Dendritic cell treated with granulocyte-macrophage colony-stimulating factor and Interleukin-4, amounts not matched to agents 40 ng/mL and 50 ng/mL, for 4 days (primary cell): ENCODE data around the gene ODAM.

ENCODE experiments used
- H3K27ac Mint-ChIP-seq: one replicate; pipeline ENCODE4 v1.8.0; 2022; ENCODE audit warnings: mild to moderate bottlenecking, mixed read lengths
- H3K27me3 Mint-ChIP-seq: one replicate; pipeline ENCODE4 v1.8.0; 2022; ENCODE audit warnings: mild to moderate bottlenecking, mixed read lengths
- H3K36me3 Mint-ChIP-seq: one replicate; pipeline ENCODE4 v1.8.0; 2022; ENCODE audit warnings: low read depth, mixed read lengths
- H3K4me1 Mint-ChIP-seq: one replicate; pipeline ENCODE4 v1.8.0; 2022; ENCODE audit warnings: low read depth, mixed read lengths
- H3K4me3 Mint-ChIP-seq: one replicate; pipeline ENCODE4 v1.8.0; 2022; ENCODE audit warnings: mild to moderate bottlenecking, moderate library complexity, mixed read lengths
- H3K9me3 Mint-ChIP-seq: one replicate; pipeline ENCODE4 v1.8.0; 2022; ENCODE audit warnings: mixed read lengths
- intact Hi-C: fragments of 100-400 bp; cut with micrococcal nuclease; formaldehyde crosslinking; loops from one replicate; pipeline ENCODE4 v1.15.0; 2022

ODAM gene, protein sequence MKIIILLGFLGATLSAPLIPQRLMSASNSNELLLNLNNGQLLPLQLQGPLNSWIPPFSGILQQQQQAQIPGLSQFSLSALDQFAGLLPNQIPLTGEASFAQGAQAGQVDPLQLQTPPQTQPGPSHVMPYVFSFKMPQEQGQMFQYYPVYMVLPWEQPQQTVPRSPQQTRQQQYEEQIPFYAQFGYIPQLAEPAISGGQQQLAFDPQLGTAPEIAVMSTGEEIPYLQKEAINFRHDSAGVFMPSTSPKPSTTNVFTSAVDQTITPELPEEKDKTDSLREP

DNA sequence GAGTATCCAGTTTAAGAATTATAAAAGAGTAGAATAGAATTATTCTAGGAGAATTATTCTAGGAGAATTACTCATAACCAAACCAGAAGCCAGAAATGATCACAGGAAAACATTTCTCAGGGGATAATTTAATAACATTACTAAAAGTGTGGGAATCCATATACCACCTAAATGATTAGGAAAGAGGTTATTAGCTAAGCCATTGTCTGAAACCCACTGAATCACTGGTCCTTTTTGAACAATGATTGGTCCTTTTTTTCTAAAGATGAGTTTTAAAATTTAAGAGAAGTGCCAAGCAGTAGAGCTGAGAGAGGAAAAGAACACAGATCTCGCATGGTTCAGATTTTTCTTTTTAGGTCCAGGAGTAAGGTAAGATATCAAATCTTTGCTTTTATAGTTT, at the start of gene ODAM:
TSS of gene ODAM (plus strand) at position 301 of the 400 bp plus-strand sequence. CDS start 819 bp downstream, outside the sequence.
- H3K4me3 Mint-ChIP-seq = no peak within 1 kb of the TSS
- H3K27ac Mint-ChIP-seq = no peak within 1 kb of the TSS
- intact Hi-C loops = no loop called here
- H3K27me3 Mint-ChIP-seq = no peaks in the 10 kb centered on the region
- H3K36me3 Mint-ChIP-seq = no peaks in the 10 kb centered on the region
- H3K9me3 Mint-ChIP-seq = no peaks in the 10 kb centered on the region
- H3K4me1 Mint-ChIP-seq = no peaks in the 10 kb centered on the region

DNA sequence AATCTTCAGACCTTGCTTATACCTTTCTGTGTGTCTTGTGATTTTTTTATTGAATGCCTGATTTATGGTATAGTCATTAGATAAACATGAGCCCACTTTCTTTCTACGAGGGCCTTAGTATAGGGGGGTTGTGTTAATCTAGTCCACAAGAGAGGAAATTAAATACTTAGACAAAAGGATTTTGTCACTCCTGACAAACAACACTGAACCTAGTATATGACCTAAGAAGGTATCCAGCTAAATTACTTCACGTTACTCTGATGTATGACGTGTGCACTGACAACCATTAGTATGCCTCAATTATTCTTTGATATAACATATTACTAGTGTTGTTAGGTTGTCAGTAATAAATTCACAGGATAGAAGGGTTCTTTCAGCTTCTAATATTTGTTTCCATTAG, 44.3 kb upstream of the ODAM start:
- intact Hi-C loops = no loop called here
- no peaks in the 10 kb centered on the region for H3K9me3 Mint-ChIP-seq
- H3K4me1 Mint-ChIP-seq = no peaks in the 10 kb centered on the region
- H3K36me3 Mint-ChIP-seq = no peaks in the 10 kb centered on the region
- H3K4me3 Mint-ChIP-seq = no peak overlapping the region
- no peak overlapping the region for H3K27ac Mint-ChIP-seq
- no peaks in the 10 kb centered on the region for H3K27me3 Mint-ChIP-seq

DNA sequence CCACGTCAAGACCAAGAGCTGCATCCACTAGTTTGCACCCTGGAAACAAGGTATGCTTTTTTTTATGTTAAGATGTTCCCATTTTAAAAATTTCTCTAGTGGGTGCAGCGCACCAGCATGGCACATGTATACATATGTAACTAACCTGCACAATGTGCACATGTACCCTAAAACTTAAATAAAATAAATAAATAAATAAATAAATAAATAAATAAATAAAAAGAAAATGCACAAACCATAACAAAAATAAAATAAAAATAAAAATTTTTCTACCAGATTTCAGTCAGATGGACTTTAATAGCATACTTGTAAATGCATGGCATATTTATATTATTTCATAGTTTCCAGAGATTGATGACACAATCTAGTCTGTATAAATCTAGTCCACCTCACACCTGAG, 43.4 kb upstream of the ODAM start:
- Mint-ChIP-seq H3K9me3 (no peaks in the 10 kb centered on the region), H3K27me3 (no peaks in the 10 kb centered on the region), H3K36me3 (no peaks in the 10 kb centered on the region), H3K4me3 (no peak overlapping the region), H3K27ac (no peak overlapping the region), H3K4me1 (no peaks in the 10 kb centered on the region)
- intact Hi-C loops = no loop called here

DNA sequence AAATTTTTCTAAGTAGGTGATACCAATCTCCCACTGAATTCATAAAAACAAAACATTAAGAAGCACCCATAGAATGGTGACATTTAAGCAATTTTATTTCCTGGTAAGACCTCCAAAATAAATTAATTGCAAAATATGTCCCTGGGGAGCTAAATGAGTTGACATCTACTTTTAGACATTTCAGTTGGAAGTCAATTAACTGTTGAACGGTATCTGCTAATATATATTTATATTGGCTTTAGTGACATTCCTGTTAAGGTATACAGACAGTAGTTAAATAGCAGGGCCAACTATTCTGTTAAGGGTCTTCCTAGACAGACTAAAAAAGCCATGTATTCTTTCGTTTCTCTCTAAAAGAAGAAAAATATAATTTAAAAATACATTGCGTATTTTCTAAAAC, 41.6 kb upstream of the ODAM start, which contains the start of gene PRR27:
TSS of gene PRR27 (plus strand) at position 301 of the 400 bp plus-strand sequence. CDS start 139 bp downstream, outside the sequence.
- Mint-ChIP-seq H3K27ac (no peak within 1 kb of the TSS), H3K36me3 (no peaks in the 10 kb centered on the region)
- intact Hi-C loops = no loop called here

DNA sequence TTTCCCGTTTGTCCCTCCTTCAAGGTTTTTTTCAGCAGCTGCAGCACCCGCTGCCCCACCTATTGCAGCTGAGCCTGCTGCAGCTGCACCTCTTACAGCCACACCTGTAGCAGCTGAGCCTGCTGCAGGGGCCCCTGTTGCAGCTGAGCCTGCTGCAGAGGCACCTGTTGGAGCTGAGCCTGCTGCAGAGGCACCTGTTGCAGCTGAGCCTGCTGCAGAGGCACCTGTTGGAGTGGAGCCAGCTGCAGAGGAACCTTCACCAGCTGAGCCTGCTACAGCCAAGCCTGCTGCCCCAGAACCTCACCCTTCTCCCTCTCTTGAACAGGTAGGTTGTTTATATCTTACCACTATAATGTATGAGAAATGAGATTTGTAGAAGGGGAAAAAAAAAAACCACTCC, 36.9 kb upstream of the ODAM start:
- intact Hi-C loops = no loop called here
- H3K9me3 Mint-ChIP-seq = no peaks in the 10 kb centered on the region

More for the DNA sequence above, 41.6 kb upstream of the ODAM start, which contains the start of gene PRR27:
- H3K27me3 Mint-ChIP-seq = no peaks in the 10 kb centered on the region
- no peaks in the 10 kb centered on the region for H3K9me3 Mint-ChIP-seq
- H3K4me1 Mint-ChIP-seq = no peaks in the 10 kb centered on the region
- no peak within 1 kb of the TSS for H3K4me3 Mint-ChIP-seq

DNA sequence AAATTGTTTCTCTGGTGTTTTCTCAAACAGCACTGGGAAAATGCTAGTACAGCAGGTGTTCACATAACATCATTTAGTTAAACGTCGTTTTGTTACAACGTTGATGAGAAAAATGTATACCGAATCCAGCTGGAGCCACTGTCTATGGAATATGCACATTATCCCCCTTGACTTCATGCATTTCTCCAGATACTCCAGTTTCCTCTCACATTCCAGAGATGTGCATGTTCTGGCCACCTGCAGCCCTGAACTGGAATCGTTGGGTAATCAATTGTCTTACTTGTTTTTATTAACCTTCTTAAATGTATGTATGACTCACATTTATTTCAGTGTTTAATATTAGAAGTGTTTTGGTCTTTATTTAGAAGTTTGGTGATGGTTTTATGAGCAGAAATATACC, 18.4 kb upstream of the ODAM start:
- Mint-ChIP-seq H3K36me3 (no peaks in the 10 kb centered on the region), H3K9me3 (no peaks in the 10 kb centered on the region), H3K27me3 (no peaks in the 10 kb centered on the region), H3K27ac (no peak overlapping the region), H3K4me1 (no peaks in the 10 kb centered on the region), H3K4me3 (no peak overlapping the region)
- intact Hi-C loops = no loop called here

More for the DNA sequence above, 36.9 kb upstream of the ODAM start:
- Mint-ChIP-seq H3K27me3 (no peaks in the 10 kb centered on the region), H3K36me3 (no peaks in the 10 kb centered on the region), H3K27ac (no peak overlapping the region), H3K4me1 (no peaks in the 10 kb centered on the region), H3K4me3 (no peak overlapping the region)

DNA sequence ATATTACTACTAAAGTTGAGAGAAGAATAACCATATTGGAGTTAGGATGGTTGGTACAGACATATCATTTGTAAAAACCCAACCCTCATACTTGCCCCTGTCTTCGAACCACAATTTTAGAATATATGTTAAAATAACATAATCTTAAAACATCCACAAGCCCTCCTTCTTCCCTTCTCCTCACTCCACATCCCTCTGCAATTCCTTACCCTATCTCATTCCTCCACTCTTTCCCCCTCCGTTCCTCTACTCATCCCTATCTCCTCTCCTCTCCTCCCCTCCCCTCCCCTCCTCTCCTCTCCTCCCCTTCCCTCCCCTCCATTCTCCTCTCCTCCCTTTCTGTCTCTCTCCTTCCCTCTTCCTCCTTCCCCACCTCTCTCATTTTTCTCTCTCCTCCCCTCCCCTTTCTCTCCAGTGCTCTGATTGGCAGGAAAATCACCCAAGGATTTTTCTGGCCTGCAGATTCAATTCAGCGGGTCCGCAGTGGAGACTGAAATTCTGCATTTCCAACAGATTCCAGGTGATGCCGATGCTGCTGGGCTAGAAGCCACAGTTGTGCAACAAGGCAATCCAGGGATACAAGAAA, 17.4 kb upstream of the ODAM start:
- H3K36me3 Mint-ChIP-seq = no peaks in the 10 kb centered on the region
- H3K9me3 Mint-ChIP-seq = no peaks in the 10 kb centered on the region
- no peak overlapping the region for H3K4me3 Mint-ChIP-seq
- H3K27ac Mint-ChIP-seq = no peak overlapping the region
- intact Hi-C loops = no loop called here
- H3K27me3 Mint-ChIP-seq = no peaks in the 10 kb centered on the region
- H3K4me1 Mint-ChIP-seq = no peaks in the 10 kb centered on the region

DNA sequence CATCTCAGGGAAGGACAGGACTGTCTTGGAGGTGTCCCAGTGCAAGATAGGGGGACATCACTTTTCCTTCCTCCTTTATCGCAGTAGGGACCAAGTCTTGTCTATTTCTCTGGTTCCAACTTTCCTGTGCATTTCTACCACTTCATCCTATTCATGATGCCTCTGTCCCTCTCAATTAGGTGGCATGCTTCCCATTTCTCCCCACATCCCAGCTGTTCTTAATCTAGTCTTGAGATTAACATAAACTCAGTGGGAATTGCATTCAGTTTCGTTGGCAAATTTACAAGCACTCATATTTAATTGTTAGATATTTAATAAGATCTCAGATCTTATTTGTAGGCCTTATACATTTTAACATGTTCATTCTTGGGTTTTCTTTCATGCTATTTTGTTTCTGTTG, 15.7 kb upstream of the ODAM start:
- Mint-ChIP-seq H3K36me3 (no peaks in the 10 kb centered on the region), H3K27me3 (no peaks in the 10 kb centered on the region), H3K4me3 (no peak overlapping the region), H3K4me1 (no peaks in the 10 kb centered on the region), H3K9me3 (no peaks in the 10 kb centered on the region), H3K27ac (no peak overlapping the region)
- intact Hi-C loops = loop anchor here (5.0 kb wide), 1 partner anchor 298 kb away; no protein-coding TSS in a partner anchor

DNA sequence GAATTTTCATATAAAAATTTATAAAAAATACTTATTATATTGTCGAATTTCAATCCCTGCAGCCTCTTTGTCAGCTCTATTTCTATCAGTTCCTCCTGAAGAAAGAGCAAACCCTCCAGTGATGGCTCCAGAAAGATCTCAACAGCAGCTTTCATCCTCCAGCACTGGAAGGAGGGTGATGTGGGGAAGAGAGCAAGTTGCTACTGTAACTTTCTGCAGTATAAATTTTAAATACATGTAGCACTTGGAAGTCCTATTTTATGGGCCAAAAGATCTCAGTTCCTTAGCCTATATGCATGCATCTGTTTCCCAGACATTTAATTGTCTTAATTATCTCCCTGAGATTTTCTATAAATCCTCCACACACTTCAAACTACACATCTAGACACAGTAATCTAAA, 13.7 kb upstream of the ODAM start:
- intact Hi-C loops = loop anchor here (5.0 kb wide), 1 partner anchor 300 kb away; no protein-coding TSS in a partner anchor
- H3K27ac Mint-ChIP-seq = no peak overlapping the region
- H3K4me1 Mint-ChIP-seq = no peaks in the 10 kb centered on the region
- H3K27me3 Mint-ChIP-seq = no peaks in the 10 kb centered on the region
- no peaks in the 10 kb centered on the region for H3K9me3 Mint-ChIP-seq
- no peaks in the 10 kb centered on the region for H3K36me3 Mint-ChIP-seq
- H3K4me3 Mint-ChIP-seq = no peak overlapping the region

DNA sequence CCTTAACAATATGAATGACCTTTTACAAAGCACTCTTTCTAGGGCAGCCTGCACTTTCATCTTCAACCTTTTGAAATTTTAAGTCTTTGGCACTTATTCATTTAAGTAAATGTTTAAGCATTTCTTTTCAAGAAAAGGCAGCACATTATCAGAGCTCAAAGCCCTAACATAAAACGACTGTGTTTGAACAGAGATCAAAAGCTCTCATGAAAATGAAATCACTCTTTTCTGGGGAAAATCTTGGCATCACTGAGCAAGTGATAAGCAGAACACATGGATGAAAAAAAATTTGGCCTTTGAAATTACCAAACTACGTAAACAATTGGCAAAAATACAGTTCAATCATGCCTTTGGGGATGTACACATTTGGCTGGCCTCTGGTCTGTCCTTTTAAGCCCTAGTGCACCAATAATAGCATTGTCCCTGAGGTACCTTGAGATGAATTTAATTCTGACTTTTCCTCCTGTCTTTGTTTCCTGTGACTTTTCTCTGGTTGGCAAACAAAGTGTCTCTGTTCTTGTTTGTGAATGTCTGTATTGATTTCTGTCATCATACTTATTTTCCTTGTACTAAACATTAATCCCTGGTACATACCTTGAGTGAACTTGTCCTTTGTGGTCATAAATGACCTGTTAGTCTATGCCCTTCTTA, 12.9 kb upstream of the ODAM start:
- H3K9me3 Mint-ChIP-seq = no peaks in the 10 kb centered on the region
- intact Hi-C loops = loop anchor here (1.0 to 5.0 kb wide), 2 partner anchors 300 to 493 kb away; no protein-coding TSS in a partner anchor
- H3K36me3 Mint-ChIP-seq = no peaks in the 10 kb centered on the region
- H3K4me1 Mint-ChIP-seq = no peaks in the 10 kb centered on the region
- H3K27ac Mint-ChIP-seq = no peak overlapping the region
- H3K27me3 Mint-ChIP-seq = no peaks in the 10 kb centered on the region
- no peak overlapping the region for H3K4me3 Mint-ChIP-seq

DNA sequence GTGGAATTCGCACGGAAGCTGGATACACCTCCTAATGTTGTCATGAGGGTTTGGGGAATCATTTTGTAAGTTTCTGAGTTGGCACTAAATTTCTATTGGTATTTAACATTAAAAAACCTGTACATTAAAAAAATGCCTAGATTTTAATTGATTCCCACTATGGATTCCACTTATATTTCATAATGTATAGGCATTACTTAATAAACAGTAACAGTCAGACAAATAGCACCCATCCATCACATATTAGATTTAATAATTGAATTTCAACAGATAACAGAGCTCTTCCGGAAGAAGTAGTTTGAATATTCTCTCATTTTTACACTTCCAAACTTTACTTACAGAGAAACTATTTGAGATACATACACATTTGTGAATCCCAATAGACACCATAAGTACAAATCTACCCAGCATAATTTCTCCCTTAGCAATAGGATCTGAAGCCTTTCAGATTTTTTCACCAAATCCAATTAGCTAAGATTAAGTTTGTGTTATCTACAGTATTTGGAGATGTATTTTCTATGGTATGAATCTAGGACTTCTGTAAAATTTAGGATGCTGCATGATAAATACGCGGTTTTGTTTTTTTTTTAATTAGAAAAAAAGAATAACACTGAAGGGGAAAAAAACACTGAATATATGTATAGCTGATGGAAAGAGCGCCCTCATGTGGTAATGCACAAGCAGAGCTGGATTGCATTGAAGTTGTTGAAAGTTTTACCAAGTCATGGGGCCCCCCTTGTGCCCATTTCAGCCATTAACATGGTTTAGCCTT, 12.2 kb upstream of the ODAM start:
- no peak overlapping the region for H3K4me3 Mint-ChIP-seq
- H3K27me3 Mint-ChIP-seq = no peaks in the 10 kb centered on the region
- H3K9me3 Mint-ChIP-seq = no peaks in the 10 kb centered on the region
- no peaks in the 10 kb centered on the region for H3K4me1 Mint-ChIP-seq
- no peaks in the 10 kb centered on the region for H3K36me3 Mint-ChIP-seq
- intact Hi-C loops = loop anchor here (1.0 to 5.0 kb wide), 2 partner anchors 301 to 494 kb away; no protein-coding TSS in a partner anchor
- no peak overlapping the region for H3K27ac Mint-ChIP-seq

DNA sequence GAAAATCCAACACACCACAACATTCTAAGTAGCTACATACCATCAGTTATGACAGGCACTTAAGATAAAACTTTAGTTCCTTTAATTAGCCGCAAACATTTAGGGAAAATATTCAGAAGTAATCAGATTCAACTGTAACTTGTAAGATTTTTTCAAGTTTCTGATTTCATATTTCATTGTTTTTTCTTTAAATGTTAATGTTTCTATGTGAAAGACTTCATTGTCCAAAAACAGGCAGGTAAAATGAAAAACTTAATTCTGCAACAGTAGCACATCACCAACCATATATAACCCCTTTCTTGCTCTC, 11.6 kb upstream of the ODAM start:
- H3K9me3 Mint-ChIP-seq = no peaks in the 10 kb centered on the region
- no peaks in the 10 kb centered on the region for H3K36me3 Mint-ChIP-seq
- H3K4me3 Mint-ChIP-seq = no peak overlapping the region
- intact Hi-C loops = loop anchor here (1.0 to 5.0 kb wide), 2 partner anchors 302 to 495 kb away; no protein-coding TSS in a partner anchor
- no peaks in the 10 kb centered on the region for H3K27me3 Mint-ChIP-seq
- H3K27ac Mint-ChIP-seq = no peak overlapping the region
- no peaks in the 10 kb centered on the region for H3K4me1 Mint-ChIP-seq

DNA sequence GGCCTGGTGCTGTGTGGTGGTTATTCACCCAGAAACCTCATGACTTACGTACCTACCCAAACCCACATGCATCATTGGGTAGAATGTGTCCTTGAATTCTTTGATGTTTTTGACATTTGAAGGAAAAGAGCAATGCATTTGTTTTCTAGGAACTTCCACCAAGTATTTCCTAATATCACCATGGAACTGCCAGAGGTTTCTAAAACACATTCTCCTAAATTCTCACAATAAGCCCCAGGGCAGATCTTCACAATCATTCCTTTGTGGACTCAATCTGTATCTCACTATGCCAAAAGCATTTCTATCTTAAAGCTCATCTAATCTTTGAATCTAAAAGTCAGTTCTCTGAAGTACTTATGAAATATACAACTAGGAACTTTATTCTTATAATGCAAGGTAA, 8.3 kb upstream of the ODAM start:
- intact Hi-C loops = no loop called here
- no peaks in the 10 kb centered on the region for H3K4me1 Mint-ChIP-seq
- H3K9me3 Mint-ChIP-seq = no peaks in the 10 kb centered on the region
- H3K27ac Mint-ChIP-seq = no peak overlapping the region
- no peak overlapping the region for H3K4me3 Mint-ChIP-seq
- H3K27me3 Mint-ChIP-seq = no peaks in the 10 kb centered on the region
- no peaks in the 10 kb centered on the region for H3K36me3 Mint-ChIP-seq

DNA sequence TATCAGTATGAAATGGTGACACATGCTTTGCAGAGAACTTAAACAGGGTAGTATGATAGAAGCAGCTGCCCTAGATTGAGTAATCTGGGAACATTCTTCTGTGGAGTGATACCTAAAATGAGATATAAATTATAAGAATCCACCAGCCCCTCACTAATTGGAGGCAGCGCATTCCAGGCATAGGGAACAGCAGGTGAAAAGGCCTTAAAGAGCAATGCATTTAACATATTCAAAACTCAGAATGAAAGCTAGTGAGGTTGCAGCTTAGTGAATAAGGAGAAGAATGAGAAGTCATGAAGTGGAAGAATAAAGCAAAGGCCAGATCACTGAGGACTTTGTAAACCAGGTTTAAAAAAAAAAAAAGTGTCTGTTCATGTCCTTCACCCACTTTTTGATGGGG, 4.9 kb upstream of the ODAM start:
- H3K9me3 Mint-ChIP-seq = no peaks in the 10 kb centered on the region
- no peak overlapping the region for H3K27ac Mint-ChIP-seq
- no peak overlapping the region for H3K4me3 Mint-ChIP-seq
- H3K27me3 Mint-ChIP-seq = no peaks in the 10 kb centered on the region
- intact Hi-C loops = no loop called here
- H3K4me1 Mint-ChIP-seq = no peaks in the 10 kb centered on the region
- no peaks in the 10 kb centered on the region for H3K36me3 Mint-ChIP-seq
